Colon (tissue), 2 donors: ENCODE data around the gene CCDC88C.
"Not testable (repeated sequence)": the region's sequence is repeated elsewhere in the genome, so short reads cannot be mapped to it uniquely, and the experiment has no call there.

Experiments
- FAIRE-seq: peaks from 2 replicates; lab custom pipeline; 2012; peaks lifted over from hg19 to GRCh38; lab: Jason Lieb, UNC
- donor health status: control.
- donor health status: control.

CCDC88C gene

DNA sequence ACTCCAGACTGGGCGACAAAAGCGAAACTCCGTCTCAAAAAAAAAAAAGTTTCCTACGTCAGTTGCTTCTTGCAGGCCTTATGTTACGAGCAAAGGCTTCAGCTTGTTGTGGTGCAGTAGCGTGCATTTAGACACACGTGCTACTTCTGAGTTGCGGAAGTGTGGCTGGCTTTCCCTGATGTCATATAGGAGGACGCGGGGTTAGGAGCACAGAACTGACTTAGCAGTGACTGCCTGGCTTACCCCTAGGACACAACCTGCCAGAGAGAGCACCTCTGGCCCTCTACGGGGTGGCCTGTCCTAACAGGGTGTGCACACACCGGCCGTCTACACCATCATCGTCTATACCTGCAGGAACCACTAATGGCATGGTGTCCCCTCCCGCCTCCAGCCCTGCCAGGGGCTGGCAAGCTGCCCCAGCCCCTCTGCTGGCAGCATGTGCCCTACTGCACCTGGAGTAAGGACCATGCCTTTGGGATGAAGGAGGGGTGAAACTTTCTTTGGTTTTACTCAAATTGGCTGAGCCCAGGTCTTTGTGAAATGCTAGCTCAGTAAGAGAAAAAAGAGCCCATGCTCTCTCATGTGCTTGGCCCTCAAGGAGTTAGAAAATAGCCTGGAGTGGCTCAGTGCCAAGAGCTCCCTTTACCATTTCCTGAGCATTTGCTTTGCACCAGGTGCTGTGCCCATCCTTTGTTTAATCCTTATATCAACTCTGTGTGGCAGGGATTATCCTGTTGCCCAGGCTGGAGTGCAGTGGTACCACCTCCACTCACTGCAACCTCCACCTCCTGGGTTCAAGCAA, 171.4 kb downstream of the CCDC88C start:
- FAIRE-seq: no peak

DNA sequence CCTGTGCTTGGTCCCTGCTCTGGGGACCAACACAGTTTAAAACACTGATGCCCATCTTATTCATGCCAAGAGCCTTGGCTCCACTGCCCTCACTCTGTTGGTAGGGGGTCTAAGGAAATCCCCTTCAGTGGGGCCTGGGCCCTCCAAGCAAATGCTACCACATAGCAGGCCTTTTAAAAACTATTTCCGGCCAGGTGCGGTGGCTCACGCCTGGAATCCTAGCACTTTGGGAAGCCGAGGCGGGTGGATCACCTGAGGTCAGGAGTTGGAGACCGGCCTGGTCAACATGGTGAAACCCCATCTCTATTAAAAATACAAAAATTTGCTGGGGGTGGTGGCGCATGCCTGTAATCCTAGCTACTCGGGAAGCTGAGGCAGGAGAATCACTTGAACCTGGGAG, 172.0 kb downstream of the CCDC88C start:
- FAIRE-seq: not testable (repeated sequence)

DNA sequence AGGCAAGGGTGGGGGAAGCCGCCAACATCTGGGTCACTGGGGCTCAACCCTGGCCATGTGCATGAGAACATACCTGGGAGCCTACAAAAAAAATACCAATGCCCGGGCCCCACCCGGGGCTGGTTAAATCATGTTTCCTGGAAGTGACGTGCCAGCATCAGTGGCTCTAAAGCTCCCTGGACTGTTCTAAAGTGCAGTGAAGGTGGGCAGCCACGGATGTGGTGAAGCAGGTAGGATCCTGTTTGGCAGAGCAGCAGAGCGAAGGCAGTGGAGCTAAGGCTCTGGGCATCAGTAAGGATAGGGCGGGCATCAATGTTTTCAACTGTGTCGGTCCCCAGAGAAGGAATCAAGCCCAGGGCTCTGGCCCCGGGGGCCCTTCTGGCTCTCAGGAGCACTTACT, 172.6 kb downstream of the CCDC88C start:
- FAIRE-seq: no peak

DNA sequence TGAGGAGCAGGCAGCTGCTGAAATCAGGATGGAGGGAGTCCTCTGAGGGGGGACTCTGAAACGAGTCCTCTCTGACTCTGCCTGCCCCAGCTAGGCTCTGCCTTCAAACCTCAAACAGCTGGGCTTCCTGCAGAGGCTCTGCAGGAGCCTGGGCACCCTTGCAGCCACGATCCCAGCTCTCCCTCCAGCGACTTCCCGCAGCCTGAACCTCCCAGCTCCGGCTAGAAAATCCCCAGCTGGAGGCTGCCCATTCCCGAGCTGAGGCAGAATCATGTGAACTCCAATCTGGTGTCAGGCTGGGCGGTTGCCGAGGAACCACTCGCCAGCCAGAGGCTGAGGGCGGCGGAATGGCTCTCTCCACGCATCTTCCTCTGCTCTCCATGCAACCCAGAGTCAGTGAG, 173.1 kb downstream of the CCDC88C start, which contains the start of gene GPR68:
Gene GPR68 (minus strand): TSS at position 204 of the 401 bp plus-strand sequence. CDS start 9,654 bp downstream, outside the sequence.
- FAIRE-seq: no peak

DNA sequence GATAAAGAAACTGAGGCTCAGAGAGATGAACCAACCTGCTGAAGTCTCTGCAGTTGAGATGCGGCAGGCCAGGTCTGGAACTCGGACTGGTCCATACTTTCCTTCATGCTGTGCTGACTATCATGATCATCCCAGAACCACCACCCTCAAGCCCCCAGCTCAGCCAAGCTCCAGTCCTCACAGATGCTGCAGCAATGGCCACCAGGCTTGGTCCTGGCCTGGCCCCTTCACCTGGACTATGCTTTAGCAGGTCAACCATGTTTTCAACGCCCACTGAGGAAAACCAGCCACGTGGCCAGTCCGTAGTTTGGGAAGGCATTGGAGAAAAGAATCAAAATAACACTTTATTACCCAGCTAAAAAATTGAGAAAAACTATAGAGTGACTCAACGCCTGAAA, 174.5 kb downstream of the CCDC88C start:
- FAIRE-seq: no peak

DNA sequence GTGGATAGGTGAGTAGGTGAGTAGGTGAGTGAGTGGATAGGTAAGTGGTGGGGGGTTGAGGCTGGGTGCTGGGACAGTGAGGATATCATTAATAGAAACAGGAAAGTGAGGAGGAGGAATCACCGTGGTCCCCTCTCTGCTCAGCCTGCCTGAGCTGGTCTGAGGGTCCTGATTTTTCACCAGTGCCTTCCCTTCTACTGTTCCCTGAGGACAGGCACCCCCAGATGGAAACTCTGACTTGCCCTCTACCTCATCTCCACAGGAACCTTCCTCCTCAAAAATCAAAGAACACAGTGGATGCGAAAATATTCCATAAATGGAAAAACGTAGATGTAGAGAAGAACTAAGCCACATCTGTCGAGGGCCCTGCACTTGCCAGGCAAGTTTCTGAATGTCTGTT, 175.0 kb downstream of the CCDC88C start:
- no peak for FAIRE-seq

DNA sequence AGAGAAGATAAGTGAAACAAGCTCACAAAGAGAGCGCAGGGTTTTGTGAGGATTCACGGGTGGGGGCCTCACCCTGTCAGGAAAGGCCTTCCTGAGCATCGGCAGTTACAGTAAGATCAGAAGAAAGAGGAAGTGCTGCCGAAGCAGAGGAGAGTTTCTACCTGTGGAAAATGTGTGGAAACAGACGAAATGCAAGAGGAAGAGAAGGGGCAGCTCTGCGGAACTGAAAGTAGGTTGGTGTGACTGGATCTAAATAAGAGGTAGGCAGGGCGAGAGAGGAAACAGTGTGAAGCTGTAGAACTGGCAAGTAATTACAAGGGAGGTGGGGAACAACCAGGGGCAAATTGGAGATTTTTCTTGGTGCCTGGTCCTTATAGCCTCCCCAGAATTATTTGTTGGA, 175.8 kb downstream of the CCDC88C start:
- no peak for FAIRE-seq

DNA sequence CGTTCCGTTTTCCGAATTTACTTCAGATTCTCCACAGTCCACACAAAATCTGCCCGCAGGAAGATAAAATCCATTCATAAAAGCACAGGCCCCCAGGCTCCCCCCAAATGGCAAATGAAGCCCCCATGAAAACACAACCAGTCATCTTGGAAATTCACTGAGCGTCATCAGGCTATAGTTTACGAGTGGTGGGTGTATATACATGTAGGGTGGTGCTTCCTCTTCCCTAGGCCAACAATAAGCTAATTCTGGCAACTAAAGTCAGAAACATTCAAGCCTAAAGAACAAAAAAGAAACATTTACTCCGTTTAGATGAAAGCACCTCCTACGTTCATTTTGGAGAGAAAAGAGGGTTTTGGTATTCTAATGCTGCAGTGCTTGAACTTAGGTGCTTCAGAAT, 179.0 kb downstream of the CCDC88C start:
- no peak for FAIRE-seq

DNA sequence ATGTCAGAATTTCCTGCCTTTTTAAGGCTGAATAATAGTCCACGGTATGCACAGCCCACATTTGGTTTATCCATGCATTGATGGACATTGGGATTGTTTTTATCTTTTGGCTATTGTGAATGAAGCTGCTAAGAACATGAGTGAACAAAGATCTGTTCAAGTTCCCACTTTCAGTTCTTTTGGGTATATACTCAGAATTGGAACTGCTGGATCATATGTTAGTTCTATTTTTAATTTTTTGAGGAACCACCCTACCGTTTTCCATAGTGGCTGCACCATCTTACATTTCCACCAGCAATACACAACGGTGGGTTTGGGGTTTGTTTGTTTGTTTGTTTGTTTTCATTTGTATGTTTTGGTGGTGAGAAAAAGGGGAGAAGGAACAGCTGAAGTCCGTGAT, 179.5 kb downstream of the CCDC88C start:
- FAIRE-seq: no peak

DNA sequence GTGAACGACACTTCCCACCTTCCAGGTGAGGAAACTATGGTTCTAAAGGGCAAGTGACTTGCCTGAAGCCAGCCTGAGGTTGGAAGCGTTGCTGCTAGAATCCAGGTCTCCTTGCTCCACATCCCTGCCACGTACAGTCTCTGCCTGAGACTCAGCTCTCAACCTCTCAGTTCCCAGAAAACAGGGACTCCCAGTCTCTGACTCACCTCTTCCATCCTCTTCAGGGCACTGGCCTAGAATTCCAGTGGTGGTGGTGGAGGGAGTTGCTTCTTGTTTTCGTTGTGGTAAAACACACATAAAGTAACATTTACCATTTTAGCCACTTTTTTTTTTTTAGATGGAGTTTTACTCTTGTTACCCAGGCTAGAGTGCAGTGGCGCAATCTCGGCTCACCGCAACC, 180.4 kb downstream of the CCDC88C start:
- no peak for FAIRE-seq

DNA sequence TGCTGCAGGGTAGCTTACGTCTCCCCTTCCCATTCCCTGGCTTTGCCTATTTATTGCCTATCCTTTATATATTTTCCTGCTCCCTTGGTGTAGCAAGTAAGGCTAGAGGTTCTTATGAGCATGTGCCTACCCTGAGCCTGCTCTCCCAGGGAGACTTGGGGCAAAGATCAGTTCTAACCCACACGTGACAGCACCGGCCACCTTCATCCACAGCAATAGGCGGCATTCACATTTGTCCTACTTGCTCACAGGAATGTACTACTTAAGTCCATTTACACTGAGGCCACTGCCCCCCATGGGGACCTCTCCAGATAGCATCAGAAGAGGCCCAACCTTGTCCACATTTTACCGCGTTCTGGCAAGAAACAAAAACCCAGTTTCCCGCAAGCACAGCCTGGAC, 181.8 kb downstream of the CCDC88C start:
- no peak for FAIRE-seq

DNA sequence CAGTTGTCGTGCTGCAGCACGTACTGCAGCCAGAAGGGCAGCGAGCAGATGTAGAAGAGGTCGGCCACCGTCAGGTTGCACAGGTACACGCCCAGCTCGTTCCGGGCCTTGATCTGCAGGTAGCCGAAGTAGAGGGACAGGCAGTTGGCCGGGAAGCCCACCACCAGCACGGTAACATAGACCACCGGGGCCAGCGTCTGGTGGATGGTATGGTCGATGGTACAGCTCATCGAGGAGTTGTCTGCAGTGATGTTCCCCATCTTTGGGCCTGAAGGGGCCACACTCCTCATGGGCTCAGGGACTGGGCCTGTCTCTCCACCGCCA, 182.9 kb downstream of the CCDC88C start:
- no peak for FAIRE-seq

DNA sequence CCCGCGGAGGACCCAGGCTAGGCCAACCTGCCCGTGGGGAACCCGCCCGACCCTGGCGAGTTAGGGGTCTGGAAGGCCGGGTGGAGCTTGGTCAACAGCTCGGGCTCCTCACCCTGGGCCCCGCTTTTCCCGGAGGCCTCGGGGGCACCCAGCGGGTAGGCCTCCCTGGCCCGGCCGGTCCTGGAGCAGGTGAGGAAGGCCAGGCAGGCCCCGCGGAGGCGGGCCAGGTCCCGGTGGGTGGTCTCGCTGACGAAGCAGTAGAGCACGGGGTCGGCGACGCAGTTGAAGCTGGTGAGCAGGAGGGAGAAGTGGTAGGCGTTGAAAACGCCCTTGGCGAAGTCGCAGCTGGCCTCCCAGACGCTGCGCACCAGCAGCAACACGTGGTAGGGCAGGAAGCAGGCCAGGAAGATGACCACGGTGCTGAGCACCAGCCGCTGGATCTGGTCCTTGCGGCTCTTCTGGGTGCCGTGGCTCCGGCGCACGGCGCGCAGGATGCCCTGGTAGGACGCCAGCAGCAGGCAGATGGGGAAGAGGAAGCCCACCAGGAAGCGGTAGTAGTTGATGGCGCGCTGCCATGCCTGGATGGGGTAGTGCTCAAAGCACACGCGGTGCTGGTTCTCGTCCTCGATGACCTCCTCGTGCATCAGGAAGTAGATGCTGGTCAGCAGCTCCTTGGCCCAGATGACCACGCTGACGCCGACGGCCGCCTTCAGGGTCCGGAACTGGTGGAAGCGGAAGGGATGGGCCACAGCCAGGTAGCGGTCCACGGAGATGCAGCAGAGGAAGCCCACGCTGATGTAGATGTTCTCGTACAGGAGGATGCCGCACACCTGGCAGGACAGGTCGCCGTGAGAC, 183.5 kb downstream of the CCDC88C start:
- FAIRE-seq: no peak

DNA sequence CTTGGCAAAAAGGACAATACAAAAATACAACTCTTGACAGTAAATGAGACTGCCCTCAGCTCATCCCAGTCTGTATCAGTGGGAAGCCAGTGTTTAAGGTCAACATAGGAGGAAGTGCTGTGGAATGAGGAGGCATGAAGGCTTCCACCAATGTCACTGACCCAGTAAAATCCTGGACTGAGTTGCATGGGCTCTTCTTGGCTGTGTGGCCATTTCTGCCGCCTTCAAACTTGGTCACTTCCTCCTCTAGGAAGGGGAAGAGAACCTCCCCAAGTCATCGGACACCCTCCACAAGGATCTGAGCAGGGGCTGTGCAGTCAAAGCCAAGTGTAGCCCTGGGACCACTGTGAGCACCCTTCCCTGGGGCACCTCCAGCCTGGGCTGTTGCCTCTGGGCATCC, 185.0 kb downstream of the CCDC88C start:
- no peak for FAIRE-seq

DNA sequence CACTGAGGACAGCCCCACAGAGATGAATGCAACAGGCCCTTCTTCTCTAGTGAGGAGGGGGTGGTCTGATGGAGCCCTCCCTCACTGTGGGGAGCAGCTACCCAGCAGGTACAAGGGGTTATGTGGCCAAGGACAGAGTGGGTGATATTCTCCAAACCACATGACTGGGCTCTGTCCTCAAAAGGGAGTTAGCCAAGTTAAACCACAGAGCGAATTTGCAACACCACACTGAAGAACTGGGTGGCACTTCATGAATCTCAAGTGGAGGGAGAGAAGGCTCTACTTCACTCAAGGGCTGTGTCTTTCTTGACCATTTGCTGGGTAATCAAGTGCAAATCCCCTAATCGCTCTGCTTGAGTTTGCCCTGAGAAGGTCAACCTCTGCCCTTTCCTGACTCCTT, 185.6 kb downstream of the CCDC88C start:
- no peak for FAIRE-seq

DNA sequence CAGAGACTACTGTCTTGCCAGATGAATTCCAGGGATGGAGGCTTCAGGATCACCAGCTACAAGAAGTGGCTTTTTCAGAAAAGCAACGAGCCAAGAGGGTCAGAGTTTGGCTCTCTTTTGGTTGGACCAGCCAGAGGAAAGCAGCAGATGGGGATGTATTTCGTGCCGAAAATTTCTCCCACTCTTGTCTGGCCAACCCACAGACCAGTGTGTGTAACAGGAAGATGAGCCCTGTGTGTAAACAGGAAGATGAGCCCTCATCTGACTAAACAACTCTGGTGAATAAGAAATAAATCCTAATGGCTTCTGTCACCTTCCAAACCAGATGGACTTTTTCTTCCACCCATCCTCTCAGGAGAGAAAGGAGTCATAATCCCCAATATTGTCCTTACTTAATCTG, 186.2 kb downstream of the CCDC88C start:
- FAIRE-seq: no peak

DNA sequence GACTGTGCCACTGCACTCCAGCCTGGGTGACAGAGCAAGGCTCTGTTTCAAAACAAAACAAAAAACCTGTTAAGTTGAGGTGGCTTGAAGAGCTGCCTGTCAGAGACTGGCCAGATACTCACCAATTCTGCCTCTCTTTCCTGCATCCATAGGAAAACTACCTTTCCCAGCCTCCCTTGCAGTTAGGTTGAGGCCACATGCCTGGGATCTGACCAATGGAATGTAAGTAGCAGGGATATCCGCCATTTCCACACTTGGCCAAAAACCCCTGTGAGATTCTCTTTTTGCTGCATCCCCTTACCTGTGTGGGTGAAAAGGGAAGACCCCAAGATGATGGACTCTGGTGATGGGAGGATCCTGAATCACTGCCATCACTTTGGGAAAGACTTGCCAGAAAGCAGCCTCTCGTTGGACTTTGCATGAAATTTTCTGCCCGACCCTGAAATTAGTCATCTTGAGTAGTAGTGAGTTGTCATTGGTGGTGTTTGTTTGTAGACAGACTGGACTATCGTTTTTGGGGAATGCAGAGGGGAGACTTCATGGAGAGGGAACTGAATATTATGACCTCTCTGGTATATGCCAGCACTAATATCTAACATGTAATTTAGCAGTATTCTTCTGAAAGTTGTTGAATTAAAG, 187.1 kb downstream of the CCDC88C start:
- no peak for FAIRE-seq

DNA sequence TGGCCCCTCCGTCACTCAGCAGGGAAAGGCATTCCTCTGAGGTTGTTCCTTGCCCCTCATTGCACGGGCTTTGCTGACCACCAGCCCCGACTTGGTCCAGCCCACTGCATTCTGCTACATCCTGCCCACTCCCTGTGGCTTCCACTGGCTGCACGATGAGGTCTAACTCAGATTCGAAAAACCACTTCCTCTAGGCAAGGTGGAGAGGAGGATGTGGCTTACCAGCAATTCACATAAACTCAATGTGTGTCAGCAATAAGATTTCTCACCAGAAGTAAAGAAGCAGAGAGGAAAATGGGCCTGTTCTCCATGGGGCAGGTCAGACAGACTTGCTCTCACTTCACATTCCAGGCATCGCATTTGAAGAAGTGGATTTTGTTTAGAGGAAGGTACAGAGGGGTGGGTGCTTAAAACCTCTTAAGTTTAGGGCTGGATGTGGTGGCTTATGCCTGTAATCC, 187.8 kb downstream of the CCDC88C start:
- no peak for FAIRE-seq

DNA sequence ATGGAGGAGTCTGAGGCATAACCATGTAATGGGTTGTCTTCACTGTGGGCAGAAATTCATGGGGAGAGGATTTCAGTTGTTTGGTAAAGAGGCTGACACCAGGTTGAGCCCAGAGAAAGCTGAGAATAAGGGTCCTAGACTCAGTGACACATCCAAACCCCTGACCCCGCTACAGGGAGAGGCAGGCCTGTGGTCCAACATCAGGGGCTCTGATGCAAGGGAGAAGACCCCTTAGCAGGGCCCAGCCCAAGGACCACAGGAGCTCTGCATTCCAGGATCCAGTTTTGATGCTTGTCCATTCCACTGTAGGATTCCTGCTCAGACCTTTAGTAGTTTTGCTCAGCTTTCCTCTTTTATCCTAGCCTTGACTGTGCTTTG, 188.6 kb downstream of the CCDC88C start:
- FAIRE-seq: no peak

DNA sequence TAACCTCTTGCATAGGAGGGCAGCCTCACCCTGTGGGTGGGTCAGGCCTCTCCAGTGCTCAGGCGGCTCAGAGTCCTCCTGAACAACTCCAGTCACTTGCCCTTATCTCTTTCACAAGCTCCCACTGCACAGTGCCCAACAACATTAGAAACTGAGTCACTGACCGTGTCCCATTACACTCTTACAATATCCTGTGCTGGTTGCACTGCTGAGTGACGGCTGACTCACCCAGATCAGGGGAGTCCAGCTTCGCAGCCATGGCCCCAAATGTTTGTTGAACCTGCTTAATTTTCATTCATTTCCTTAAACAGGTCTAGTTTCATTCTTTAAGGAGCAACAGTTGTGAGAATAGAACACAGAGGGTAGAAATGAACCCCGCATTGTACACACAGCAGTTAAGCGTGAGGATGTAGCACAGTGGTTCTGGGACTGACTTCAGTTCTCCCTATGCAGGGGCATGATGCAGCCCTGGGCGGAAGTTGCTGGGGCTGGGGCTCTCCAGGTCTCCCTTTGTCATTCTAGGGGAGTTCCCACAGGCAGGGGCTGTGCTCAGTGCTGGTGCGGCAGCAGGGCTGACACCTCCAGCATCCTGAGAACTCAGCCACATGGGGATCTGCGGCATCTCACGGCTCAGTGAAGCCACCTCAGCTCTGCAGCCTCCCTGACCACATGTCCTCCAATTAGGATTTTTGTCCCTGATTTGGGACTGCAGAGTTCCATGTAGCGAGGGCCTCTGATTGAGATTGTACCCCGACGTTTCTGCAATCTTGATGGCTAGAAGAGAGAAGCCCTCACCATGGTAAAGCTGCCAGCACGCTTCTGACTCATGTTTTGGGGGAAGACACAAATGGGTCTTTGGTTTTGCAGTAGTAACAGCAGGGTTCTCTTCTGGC, 189.3 kb downstream of the CCDC88C start:
- no peak for FAIRE-seq

DNA sequence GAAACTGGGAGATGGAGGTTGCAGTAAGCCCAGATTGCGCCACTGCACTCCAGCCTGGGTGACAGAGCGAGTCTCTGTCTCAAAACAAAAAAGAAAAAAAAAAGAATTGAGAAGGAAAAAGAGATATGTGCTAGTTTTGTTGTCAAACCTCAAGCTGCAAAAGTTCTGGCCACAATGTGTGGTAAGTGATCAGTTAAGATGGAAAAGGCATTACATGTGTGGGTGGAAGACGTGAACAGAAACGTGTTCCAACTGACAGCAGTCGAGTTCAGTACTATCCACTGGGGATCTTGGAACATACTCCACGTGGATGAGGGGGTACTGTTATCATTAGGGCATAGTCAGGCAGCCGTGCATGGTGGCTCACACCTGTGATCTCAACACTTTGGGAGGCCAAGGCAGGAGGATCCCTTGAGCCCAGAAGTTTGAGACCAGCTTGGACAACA, 190.4 kb downstream of the CCDC88C start:
- FAIRE-seq: no peak

DNA sequence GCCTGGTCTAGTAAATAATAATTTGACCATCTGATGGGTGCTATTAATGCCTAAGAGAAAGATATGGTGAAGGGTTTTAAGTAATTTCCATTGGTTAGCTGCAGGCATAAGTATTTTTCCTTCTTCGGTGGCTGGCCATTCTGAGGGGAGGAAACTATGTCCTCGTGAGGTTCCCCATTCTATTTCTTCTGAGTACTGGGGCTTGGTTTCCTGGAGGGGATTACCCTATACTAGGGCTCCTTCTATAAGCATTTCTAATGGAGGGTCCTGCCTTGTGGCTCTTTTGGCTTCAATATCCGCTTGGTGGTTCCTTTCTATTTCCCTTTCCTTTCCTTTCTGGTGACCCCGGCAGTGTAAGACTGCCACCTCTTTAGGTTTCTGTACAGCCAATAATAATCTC, 191.3 kb downstream of the CCDC88C start:
- FAIRE-seq: not testable (repeated sequence)
